NCI-H82 treated with DMSO at 0.1 percent for 48 hours (cell line): Measurements from ENCODE around the gene DMBT1.

ENCODE experiments used
- DNase-seq: peaks from one replicate; lab custom pipeline; 2025; ENCODE audit not compliant: unreplicated experiment; lab: John Stamatoyannopoulos, UW

Gene DMBT1

DNA sequence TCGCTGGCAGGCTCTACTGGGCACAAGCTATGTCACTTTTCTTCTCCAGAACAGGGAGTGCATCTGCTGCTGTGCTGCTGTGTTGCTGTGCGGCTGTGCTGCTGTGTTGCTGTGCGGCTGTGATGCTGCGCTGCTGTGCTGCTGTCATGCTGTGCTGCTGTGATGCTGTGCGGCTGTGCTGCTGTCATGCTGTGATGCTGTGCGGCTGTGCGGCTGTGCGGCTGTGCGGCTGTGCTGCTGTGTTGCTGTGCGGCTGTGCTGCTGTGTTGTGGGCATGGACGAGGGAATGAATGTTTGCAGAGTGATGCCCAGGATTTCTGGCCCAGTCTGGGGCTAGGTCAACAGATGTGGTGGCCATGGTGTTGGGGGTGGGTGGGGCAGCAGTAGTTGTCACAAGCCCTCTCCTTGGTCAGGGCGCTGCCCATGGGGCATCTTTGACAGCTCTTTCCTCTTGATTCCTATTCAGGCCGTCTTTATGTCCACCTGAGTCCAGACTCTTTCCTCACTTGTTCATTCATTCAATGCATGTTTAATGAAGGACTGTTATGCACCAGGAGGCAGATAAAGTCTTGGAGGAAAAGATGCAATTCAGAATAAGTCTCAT, 83.5 kb downstream of the DMBT1 start:
- DNase-seq = no peak

DNA sequence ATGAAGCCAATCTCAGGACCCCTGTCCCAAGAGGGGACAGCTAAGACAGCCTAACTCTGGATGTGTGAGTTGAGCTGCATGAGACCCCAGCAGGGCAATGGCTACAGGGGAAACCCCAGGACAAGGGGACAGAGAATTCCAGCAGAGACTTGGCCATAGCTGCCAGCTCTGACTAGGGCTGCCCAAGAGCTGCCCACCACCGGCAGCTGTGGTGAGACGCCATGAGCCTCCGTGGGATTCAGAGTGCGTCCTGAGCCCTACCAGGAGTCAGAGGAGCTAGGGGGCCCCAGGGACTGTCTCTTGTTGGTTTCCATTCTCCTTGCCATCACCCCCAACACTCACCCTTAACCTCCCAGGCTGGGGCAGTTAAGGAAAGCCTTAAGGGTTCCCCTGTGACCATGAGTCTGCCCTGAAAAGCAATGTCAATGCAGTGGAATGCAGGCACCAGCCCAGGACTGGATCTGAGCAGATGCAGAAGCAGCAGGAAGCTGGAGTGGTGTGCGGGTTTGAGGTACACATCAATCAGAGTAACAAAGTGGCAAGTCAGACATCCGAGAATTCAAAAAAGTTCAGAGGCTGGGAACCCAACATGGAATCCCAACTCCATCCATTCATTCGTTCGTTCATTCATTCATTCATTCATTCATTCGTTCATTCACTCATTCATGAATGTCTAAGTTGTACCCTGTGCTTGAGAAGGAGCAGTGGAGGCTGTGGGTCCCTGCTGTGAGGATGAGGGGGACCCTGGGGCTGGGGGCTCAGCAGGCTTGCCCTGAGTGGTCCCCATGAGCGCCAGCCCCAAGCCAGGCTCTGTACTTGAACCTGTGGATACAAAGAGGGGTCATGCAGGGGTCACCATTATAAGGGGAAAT, 86.2 kb downstream of the DMBT1 start:
- DNase-seq = no peak

DNA sequence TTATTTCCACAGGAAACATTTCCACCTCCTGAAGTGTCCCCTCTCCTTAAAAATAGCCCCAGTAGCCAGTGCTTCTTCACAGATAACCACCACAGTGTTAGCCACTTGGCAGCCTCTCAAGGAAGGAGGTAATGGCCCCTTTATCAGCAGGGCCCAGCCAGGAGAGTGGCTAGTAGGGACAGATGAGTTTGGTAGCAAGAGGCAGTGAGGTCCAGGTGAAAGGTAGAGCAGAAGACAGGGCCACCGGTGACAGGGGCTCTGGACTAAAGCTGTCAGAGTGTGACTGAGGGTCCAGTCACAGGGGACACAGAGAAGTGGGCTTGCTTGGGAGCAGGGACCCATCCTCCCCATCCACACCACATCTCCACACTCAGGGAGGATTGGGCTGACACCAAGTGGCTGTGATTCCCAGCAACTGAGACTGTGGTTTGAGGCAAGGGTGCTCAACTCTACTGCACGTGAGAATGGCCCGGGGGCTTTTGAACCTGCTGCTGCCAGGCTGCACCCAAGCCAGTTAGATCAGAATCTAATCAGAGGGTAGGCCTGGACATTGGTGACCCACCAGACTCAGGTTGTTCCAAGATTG, 86.9 kb downstream of the DMBT1 start:
- DNase-seq = no peak

DNA sequence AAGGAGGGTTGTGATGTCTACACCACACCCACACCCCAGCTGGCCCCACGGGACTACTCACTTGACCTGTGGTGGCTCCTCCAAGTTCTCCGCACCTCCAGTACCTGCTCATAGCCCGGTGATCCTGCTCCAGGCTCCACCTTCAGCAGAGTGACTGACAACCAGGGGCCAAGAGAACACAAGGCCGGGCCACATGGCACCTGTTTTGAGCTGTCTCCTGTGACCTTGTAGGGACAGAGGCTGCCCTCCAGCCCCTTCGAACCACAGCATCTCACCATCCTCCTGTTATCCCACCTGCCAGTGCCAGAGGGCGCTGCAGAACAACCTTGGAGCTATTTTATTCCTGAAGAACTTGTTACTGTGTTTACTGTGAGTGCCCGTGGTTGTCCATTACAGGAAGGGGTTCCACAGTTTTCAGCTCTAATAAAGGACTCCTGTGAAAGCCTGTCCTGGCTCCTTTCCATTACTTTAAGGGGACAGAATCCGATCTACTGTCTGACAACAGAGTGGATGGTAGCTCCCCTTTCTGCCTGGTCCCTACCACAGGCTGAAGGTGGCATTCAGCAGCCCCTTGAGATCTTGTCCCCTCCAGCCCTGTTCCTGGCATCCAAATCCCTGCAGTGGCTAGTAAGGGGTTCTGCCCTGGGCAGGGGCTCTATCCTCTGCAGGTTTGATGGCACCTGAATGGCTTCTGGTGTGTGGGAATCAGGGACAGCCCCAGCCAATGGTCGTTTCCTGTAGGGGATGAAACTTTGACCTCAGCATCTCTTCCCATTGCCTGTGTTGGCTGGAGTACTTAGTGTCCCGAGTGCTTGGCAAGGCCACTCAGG, 88.3 kb downstream of the DMBT1 start:
- peak; percentile 26 for DNase-seq

DNA sequence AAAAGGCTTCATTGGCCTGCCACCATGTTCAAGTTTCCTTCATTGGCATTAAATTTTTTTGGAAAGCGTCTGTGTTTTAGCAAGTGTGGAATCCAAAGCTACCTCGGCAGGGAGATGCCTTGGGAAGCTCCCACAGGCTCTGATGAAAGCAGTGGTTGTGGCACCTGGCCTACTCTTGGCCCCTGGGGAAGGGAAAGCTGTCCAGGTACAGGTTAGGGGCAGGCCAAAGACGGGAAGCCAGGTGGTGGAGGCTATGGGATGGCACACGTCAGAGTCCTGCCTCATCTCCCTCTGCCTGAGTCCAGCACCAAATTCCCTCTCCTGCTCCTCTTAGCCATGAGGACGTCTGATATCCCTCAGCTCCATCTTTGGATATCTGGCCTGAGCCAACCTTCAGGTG, 89.3 kb downstream of the DMBT1 start:
- DNase-seq = no peak

DNA sequence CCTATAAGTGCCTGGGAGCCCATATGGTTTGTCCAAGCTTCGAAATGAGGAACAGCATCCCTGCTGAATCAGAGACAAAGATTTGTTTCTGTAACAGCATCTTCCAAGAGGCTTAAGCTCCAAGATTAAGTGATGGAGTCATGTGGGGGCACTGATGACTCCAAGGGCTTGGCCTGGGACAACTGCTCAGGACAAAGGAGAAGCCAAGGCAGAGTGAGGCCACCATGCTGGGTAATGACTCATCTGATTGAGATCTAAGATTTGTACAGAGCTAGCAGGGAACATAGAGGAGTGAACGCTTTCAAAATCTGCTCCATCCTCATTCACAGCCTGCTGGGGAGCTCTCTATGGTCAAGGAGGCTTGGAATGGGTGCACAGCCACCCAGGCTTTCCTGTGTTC, 89.8 kb downstream of the DMBT1 start:
- DNase-seq = no peak

DNA sequence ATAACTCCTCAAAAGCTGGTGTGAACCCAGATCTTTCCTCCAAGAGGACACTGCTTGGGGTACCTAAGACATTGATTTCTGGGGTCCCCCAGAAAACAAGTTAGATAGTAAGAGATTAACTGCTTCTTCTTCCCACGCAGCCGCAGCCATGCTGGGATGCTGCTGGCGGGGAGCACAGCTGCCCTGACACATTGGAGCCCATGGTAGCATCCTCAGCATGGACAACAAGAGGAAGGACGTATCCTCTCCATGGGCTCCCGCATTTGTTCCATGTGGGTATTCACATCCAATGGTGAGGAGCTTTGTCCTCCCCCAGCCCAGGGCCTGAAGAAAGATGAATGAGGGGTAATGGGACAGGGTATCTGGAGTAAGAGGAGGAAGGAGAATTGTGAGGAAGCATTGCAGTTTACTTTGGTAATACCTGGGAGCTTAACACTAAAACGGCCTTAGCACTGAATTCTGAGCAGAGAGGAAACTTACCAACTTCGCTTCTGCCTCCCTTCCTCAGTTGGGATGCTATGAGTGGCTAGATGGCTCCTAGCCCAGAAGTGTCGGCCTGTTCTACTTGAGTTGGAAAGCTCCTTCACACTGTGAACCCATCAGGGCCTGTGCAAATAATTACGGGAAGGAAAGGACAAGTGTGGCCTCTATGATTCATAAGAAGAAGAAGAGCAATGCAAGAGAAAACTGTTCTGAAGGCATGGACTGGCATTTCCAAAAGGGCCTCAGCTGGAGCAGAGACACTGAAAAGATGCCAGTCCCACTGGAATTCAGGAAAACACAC, 95.2 kb downstream of the DMBT1 start:
- no peak for DNase-seq

DNA sequence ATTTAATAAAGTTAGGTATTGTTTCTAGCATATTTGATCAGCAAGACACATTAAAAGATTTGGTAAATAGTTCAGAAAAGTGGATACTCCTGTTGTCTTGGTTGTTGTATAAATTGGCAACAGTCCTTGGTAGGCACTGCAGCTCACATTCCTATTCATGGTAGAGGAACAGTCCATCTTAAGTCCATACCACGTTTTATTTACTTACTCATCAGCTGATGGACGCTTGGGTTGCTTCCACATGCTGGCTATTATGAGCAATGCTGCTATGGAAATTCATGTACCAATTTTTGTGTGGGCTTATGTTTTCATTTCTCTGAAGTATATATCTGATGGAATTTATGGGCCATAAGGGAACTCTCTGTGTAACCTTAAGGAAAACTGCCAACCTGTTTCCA, 95.8 kb downstream of the DMBT1 start:
- DNase-seq = no peak

DNA sequence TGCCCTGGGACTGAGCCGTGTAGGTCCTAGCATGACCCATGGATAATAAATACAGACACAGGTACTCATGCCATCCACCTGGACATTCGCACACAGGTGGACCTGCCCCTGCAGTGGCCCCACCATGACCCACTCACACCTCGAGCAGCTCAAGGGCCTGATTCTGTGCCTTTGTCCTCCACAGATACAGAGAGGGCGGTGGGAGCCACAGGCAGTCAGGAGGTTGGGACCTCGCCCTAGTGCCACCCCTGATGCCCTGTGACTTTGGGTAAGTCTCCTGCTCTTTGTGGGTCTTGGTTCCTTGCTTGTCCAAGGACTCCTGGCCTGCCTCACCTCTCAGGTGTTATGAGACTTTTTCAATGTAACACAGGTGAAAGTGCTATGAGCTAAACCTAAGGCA, 96.2 kb downstream of the DMBT1 start:
- no peak for DNase-seq

DNA sequence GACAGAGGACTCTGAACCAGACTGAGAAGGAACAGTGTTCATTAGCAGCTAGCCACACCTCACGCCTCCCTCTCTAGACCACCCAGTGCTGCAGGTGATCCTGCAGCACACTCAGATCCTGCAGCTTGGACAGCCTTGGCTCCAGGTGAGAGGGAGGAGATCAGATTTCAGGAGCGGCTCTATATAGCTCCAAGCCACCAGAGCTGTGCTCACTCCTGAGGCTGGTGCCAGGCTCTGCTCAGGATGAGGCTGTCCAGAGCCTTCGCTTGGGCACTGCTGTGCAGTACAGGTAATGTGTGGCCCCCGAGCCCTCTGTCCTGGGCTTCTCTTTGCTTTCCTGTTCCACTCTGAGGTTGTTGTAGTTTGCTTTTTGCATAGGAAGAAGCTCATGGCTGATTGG, 96.7 kb downstream of the DMBT1 start:
- no peak for DNase-seq

DNA sequence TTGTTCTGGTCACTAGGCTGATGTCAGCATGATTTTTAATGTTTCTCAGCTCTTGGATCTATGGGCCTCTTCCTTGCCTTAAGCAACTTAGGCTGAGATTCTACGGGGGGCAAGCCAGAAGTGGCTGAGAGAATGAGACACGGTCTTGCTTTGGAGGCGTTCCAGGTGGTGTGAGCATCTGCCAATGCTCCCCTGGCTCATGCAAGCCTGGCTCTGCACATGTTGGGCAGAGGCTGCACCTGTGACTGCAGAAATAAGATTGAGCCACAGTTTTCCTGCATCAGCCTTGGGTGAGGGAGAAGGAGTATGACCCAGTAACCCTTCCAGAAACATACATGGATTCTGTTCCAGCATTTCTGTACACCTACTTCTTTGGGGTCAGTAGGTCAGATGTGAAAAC, 97.2 kb downstream of the DMBT1 start:
- no peak for DNase-seq

DNA sequence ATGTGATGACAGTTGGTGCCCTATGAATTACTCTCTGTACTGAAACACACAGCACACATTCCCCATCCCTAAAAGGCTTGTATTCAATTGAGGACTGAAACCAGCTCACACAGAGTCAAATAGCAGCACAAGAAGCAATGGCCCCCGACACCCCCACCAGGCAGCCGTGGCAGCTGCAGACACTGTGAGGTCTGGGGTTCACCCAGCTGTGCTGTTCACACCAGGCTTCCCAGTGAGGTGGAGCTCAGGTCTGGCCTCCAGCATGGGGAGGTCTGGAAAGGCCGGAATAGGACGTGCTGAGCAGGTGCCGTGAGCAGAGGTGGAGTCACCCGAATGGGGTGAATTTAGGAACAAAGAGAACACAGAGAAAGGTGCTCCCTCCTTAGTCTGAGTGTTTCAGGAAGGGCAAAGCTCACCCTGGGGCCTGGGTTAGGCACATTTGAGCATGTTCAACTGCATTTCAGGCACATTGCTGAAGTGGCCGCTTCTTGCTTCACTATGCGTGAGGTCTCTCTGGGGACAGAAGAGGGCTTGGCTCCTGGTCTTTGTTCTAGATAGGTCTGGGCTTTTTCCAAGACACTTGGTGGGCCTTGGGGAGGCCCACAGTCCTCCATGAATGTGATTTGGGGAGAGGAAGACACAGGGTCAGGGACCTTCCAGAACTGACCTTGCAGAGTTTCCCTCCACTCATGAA, 97.9 kb downstream of the DMBT1 start:
- no peak for DNase-seq

DNA sequence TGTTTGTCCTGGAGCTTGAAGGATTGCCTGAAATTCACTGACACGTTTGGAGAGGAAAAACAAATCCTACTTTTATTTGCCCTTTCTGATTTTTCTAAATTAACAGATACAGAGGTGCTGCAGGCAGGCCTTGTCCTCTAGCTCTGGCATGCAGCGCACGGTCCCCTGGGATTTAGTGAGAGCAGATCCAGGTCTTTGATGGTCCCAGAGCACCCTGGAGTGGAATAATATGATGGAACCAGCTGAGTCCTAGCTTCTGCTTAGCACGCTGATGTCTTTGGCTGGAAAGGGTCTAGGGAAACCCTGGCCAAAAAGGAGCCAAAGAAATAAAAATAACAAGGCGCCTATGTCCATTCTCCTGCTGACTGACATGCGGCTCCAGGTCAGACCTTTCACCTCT, 98.6 kb downstream of the DMBT1 start:
- DNase-seq = no peak

DNA sequence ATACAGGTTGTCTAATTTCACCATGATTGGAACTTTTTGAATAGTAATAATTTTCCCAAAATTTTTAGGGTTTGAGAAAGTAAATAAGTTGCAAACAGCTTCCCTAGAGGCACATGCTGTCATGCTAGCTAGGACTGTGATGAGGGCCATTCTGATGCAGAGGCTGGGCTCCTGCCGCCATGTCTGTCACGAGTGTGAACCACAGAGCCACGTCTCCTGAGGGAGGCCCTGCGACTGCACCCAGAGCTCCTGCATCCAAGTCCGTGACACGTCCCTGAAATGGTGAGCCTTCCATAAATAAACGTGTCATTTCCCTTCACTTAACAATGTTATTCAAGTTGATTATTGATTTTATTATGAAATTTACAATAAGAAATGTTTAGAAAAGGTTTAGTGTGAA, 99.1 kb downstream of the DMBT1 start:
- DNase-seq = no peak

DNA sequence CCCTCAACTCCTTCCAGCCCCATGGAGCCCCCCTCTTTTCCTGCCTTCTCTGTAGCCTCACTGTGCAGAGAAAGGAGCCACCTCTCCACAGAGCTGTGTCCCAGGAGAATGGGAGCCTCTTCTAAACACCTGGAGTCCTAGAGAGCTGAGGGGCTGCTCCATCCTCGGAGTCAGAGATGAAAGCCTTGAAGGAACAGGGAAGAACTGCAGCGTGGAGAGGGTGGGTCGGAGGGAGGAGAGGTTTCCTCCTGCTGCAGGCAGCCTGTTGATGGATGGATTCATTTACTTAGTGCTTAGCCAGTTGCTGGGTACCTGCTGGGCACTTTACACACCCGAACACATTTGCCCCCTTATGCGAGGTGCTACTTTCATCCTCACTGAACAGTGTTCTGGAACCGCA, 100.1 kb downstream of the DMBT1 start:
- no peak for DNase-seq

DNA sequence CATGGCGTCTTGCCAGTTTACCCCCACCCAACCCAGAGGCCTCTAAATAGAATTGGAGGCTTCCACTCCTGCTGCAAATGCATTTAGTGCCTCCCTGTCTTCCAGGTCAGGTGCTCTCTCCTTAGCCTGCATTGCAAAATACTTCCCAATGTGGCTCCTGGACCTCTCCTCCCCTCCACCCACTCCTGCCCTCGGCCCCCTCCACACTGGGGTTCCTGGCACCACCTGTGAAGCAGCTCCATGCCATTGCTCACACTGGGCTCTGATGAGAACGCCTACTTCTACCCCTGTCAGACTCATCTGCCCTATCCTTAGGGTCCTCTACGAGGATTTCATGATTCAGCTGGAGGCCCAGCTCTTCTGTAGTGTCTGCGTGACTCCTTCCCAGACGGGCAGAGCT, 101.7 kb downstream of the DMBT1 start:
- no peak for DNase-seq

DNA sequence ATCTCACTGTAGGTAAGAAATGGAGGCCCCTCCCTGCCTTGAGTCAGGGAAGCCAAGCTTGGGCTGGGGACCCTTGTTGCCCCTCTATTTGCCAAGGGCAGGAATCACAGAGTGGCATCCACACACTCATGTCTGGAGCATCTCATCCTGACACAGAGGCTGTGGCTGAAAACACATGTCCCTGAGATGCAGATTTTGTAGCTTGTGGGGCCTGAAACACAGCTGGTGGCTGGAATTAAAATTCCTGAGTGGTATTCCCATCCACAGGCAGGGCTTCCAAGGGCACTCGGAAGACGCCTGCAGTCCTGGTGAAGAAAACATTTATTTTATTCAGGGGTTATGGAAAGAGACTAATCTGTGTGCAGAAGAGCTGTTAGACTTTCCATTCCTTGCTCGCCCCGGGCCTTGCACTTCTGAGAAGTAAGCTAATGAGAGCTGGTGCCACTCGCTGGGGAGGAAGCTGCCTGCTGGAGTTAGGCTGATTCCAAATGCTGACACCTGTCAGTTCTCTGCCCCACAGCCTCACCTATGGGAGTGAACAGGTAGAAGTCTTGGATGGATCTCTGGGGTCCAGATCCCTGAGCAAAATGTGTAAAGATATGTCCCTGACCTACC, 103.1 kb downstream of the DMBT1 start:
- no peak for DNase-seq

DNA sequence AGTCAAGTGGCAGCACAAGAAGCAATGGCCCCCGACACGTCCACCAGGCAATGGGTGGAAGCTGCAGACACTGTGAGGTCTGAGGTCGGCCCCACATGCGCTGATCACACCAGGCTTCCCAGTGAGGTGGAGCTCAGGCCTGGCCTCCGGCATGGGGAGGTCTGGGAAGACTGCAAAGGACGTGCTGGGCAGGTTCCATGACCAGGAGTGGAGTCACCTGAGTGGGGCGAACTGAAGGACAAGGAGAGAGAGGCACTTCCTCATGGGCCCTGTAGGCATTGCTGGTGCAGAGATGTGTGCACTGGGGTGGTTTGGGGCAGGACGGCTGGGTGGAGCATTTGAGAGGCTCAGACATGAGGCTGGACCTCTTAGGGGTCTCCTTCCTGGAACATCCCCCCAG, 103.9 kb downstream of the DMBT1 start:
- DNase-seq = no peak

DNA sequence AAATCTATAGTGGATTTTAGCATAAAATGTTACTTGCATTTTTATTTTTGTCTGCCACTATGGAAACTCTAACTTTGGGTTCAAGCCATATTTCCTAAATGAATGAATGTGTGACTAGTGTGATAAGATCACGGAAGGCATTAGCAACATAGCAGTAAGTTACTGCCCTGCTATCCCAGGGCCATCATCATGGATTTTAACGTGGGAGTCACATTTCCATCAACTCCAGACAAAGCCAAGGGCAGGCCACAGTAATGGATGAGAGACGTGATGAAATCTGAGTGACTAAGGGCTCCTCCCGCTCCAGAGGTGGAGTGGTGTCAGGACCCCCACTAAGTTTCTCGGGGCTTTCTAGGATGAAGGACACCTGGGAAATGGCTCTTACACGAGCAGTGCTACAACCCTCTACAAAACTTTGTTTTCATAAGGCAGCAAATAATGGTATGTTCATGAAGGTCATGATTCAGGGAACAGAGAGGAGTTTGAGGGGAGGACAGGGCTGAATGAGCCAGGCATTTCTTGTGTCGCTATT, 104.8 kb downstream of the DMBT1 start:
- no peak for DNase-seq

DNA sequence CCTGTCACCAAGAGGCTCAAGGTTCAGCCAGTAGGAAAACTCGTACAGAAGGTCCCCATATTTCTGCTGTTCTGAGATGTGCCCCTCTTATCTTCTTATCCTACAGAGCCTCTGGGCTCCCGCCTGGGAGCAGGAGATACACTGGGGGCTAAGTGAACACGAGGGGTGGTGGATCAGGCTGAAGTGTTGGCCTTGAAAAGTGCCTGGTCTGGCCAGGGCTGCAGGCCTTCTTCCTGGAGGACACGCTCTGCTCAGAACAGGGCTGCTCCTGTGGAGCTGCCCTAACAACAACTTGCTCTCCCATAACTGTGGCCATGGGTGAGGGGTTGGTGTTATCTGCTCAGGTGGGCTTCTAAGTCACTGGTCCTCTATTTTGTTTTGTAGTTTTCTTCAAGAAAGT, 105.4 kb downstream of the DMBT1 start:
- DNase-seq = no peak
